ENCODE results near the gene KIAA1191. TPM values are rescaled to one million over a fixed set of nuclear protein-coding genes. Genes with fewer than 3 reads are reported as not detected.

The KIAA1191 gene
- total RNA-seq, 1 experiment from 2014 or later: 92.7 TPM

DNA sequence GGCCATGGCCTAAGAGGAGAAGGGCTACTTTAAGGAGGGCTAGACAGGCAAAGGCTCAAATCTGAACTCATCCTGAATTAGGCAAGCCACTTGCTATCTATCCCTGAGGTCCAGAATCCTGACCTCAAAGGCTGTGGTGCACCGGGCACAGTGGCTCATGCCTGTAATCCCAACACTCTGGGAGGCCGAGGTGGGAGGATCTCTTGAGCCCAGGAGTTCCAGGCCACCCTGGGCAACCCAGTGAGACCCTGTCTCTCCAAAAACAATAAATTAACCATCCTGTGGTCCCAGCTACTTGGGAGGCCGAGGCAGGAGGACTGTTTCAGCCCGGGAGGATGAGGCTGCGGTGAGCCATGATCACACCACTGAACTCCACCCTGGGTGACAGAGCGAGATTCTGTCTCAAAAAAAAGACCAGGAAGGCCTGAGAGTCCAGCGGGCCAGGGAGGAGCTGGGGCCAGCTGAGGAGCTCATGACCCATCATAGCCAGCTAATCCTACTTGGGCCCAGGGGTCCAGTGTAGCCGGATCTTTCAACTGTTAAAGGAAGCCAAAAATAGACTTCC lies 22.9 kb upstream of the KIAA1191 start (continued):
- TF ChIP-seq FOXK1 (CRISPR knock-in tag; IDR thresholded peaks at IDR 0.05) (no peak), ZNF416 (CRISPR knock-in tag; IDR thresholded peaks at IDR 0.05) (no peak)
- TF ChIP-seq, protein P1, sequence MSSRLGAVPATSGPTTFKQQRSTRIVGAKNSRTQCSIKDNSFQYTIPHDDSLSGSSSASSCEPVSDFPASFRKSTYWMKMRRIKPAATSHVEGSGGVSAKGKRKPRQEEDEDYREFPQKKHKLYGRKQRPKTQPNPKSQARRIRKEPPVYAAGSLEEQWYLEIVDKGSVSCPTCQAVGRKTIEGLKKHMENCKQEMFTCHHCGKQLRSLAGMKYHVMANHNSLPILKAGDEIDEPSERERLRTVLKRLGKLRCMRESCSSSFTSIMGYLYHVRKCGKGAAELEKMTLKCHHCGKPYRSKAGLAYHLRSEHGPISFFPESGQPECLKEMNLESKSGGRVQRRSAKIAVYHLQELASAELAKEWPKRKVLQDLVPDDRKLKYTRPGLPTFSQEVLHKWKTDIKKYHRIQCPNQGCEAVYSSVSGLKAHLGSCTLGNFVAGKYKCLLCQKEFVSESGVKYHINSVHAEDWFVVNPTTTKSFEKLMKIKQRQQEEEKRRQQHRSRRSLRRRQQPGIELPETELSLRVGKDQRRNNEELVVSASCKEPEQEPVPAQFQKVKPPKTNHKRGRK (CRISPR knock-in tag; IDR thresholded peaks at IDR 0.05; ENCODE audit: borderline replicate concordance): no peak

DNA sequence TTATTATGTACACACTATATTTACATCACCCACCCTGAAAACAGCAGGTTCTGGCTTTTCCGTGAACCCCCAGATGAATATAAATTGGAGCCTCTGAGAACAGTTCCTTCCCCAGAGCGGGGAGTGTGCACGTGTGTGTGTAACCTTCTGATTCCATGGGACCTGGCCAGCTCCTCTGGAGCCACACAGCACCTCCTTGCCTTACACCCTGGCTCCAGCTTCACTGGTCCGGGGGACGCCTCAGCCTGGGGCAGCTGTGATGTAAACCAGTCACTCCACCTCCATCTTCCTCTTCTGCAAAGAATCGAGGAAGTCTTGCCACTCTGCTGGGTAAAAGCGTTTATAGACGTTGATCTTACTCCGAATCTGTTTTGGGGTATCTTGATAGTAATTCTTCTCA lies 22.4 kb upstream of the KIAA1191 start:
- Mint-ChIP-seq H3K27me3 (ENCODE audit: low read depth) (no peaks in the 10 kb centered on the region; the same call in 1 of the 2 replicates), H3K36me3 (peaks cover 57% of the 10 kb centered on the region), H3K27ac (no peak overlapping the region), H3K4me3 (no peak overlapping the region), H3K9me3 (no peaks in the 10 kb centered on the region), H3K4me1 (peaks cover 16% of the 10 kb centered on the region)
- ChIA-PET POLR2A (no interaction called here), CTCF (no interaction called here)
- TF ChIP-seq RORB (CRISPR knock-in tag; IDR thresholded peaks at IDR 0.05) (no peak), ETV6 (CRISPR knock-in tag; IDR thresholded peaks at IDR 0.05) (no peak), ZNF671 (CRISPR knock-in tag; IDR thresholded peaks at IDR 0.05) (no peak), SP1 (CRISPR knock-in tag; conservative IDR thresholded peaks at IDR 0.05) (no peak), GABPB1 (CRISPR knock-in tag; IDR thresholded peaks at IDR 0.05) (no peak), ESRRA (CRISPR knock-in tag; IDR thresholded peaks at IDR 0.05; ENCODE audit: borderline replicate concordance) (no peak), ZNF219 (CRISPR knock-in tag; IDR thresholded peaks at IDR 0.05; ENCODE audit: borderline replicate concordance) (no peak), FOXJ3 (CRISPR knock-in tag; IDR thresholded peaks at IDR 0.05; ENCODE audit: borderline replicate concordance) (no peak), OVOL2 (CRISPR knock-in tag; IDR thresholded peaks at IDR 0.05; ENCODE audit: borderline replicate concordance) (no peak), RELA (CRISPR knock-in tag; IDR thresholded peaks at IDR 0.05; ENCODE audit: borderline replicate concordance) (no peak), MYBL2 (CRISPR knock-in tag; IDR thresholded peaks at IDR 0.05) (no peak), FOXK1 (CRISPR knock-in tag; IDR thresholded peaks at IDR 0.05) (no peak), NR3C1 (CRISPR knock-in tag; conservative IDR thresholded peaks at IDR 0.05; ENCODE audit: low read depth) (no peak)
- TF ChIP-seq, protein P2, sequence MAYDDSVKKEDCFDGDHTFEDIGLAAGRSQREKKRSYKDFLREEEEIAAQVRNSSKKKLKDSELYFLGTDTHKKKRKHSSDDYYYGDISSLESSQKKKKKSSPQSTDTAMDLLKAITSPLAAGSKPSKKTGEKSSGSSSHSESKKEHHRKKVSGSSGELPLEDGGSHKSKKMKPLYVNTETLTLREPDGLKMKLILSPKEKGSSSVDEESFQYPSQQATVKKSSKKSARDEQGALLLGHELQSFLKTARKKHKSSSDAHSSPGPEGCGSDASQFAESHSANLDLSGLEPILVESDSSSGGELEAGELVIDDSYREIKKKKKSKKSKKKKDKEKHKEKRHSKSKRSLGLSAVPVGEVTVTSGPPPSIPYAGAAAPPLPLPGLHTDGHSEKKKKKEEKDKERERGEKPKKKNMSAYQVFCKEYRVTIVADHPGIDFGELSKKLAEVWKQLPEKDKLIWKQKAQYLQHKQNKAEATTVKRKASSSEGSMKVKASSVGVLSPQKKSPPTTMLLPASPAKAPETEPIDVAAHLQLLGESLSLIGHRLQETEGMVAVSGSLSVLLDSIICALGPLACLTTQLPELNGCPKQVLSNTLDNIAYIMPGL (CRISPR knock-in tag; IDR thresholded peaks at IDR 0.05): no peak
- TF ChIP-seq, protein P3, sequence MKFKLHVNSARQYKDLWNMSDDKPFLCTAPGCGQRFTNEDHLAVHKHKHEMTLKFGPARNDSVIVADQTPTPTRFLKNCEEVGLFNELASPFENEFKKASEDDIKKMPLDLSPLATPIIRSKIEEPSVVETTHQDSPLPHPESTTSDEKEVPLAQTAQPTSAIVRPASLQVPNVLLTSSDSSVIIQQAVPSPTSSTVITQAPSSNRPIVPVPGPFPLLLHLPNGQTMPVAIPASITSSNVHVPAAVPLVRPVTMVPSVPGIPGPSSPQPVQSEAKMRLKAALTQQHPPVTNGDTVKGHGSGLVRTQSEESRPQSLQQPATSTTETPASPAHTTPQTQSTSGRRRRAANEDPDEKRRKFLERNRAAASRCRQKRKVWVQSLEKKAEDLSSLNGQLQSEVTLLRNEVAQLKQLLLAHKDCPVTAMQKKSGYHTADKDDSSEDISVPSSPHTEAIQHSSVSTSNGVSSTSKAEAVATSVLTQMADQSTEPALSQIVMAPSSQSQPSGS (CRISPR knock-in tag; IDR thresholded peaks at IDR 0.05; ENCODE audit: borderline replicate concordance, low read depth): no peak
- TF ChIP-seq, protein P4, sequence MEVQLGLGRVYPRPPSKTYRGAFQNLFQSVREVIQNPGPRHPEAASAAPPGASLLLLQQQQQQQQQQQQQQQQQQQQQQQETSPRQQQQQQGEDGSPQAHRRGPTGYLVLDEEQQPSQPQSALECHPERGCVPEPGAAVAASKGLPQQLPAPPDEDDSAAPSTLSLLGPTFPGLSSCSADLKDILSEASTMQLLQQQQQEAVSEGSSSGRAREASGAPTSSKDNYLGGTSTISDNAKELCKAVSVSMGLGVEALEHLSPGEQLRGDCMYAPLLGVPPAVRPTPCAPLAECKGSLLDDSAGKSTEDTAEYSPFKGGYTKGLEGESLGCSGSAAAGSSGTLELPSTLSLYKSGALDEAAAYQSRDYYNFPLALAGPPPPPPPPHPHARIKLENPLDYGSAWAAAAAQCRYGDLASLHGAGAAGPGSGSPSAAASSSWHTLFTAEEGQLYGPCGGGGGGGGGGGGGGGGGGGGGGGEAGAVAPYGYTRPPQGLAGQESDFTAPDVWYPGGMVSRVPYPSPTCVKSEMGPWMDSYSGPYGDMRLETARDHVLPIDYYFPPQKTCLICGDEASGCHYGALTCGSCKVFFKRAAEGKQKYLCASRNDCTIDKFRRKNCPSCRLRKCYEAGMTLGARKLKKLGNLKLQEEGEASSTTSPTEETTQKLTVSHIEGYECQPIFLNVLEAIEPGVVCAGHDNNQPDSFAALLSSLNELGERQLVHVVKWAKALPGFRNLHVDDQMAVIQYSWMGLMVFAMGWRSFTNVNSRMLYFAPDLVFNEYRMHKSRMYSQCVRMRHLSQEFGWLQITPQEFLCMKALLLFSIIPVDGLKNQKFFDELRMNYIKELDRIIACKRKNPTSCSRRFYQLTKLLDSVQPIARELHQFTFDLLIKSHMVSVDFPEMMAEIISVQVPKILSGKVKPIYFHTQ (CRISPR knock-in tag; IDR thresholded peaks at IDR 0.05): no peak
- TF ChIP-seq, protein P5, sequence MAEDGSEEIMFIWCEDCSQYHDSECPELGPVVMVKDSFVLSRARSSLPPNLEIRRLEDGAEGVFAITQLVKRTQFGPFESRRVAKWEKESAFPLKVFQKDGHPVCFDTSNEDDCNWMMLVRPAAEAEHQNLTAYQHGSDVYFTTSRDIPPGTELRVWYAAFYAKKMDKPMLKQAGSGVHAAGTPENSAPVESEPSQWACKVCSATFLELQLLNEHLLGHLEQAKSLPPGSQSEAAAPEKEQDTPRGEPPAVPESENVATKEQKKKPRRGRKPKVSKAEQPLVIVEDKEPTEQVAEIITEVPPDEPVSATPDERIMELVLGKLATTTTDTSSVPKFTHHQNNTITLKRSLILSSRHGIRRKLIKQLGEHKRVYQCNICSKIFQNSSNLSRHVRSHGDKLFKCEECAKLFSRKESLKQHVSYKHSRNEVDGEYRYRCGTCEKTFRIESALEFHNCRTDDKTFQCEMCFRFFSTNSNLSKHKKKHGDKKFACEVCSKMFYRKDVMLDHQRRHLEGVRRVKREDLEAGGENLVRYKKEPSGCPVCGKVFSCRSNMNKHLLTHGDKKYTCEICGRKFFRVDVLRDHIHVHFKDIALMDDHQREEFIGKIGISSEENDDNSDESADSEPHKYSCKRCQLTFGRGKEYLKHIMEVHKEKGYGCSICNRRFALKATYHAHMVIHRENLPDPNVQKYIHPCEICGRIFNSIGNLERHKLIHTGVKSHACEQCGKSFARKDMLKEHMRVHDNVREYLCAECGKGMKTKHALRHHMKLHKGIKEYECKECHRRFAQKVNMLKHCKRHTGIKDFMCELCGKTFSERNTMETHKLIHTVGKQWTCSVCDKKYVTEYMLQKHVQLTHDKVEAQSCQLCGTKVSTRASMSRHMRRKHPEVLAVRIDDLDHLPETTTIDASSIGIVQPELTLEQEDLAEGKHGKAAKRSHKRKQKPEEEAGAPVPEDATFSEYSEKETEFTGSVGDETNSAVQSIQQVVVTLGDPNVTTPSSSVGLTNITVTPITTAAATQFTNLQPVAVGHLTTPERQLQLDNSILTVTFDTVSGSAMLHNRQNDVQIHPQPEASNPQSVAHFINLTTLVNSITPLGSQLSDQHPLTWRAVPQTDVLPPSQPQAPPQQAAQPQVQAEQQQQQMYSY (CRISPR knock-in tag; IDR thresholded peaks at IDR 0.05): no peak
- DNase-seq (ENCODE audit: low spot score): no peak
- no peak for ATAC-seq

Data from WTC11 (cell line).